Ovary (tissue), 3 donors: ENCODE measurements around the gene CARD9.

Experiments
- EP300 ChIP-seq: sonication (generic); formaldehyde crosslinking; IDR thresholded peaks from one replicate; pipeline ENCODE4 v1.6.1; 2017; ENCODE audit warnings: antibody characterized with exemption
- POLR2A ChIP-seq: fragments of 450-650 bp; IDR thresholded peaks from one replicate; pipeline ENCODE4 v1.6.1; 2017; ENCODE audit warnings: antibody characterized with exemption, mild to moderate bottlenecking, moderate library complexity
- TF ChIP-seq, protein P1 (sequence below), 3 donors: fragments of 450-650 bp in 2 of 3; fragments of 200-600 bp in 1 of 3; IDR thresholded peaks; one replicate each; pipeline versions ENCODE4 v1.5.1 to v1.8.0; 2016 to 2022; ENCODE audit warnings: antibody characterized with exemption in 3 of 3, mild to moderate bottlenecking in 1 of 3
- donor health status: DM: no; HTN: no; CAD: no.

DNA sequence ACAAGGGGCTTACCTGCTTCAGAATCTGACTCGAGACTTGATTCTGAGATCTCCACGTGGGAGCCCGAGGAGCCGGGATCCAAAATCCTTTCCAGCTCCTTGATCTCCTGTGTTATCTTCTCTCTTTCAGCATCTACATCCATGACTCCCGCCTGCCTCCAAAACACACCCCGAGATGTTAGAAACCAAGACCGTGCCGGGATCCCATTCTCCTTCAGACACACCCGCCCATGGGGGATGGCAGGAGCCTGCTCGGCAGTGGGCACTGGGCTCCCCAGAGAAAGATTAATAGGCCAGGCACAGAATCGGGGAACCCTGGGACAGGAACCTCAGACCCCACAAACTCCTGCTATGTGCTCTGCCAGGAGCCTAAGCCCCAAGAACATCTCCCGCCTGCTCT is 24.8 kb upstream of the CARD9 start:
- TF ChIP-seq, protein P1, sequence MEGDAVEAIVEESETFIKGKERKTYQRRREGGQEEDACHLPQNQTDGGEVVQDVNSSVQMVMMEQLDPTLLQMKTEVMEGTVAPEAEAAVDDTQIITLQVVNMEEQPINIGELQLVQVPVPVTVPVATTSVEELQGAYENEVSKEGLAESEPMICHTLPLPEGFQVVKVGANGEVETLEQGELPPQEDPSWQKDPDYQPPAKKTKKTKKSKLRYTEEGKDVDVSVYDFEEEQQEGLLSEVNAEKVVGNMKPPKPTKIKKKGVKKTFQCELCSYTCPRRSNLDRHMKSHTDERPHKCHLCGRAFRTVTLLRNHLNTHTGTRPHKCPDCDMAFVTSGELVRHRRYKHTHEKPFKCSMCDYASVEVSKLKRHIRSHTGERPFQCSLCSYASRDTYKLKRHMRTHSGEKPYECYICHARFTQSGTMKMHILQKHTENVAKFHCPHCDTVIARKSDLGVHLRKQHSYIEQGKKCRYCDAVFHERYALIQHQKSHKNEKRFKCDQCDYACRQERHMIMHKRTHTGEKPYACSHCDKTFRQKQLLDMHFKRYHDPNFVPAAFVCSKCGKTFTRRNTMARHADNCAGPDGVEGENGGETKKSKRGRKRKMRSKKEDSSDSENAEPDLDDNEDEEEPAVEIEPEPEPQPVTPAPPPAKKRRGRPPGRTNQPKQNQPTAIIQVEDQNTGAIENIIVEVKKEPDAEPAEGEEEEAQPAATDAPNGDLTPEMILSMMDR (IDR thresholded peaks at IDR 0.05) = no peak
- TF ChIP-seq EP300 (no peak), POLR2A (no peak)
